Activated naive CD4-positive, alpha-beta T cell treated with anti-CD3 and anti-CD28 coated beads, Interleukin-2, amount 50 U/mL, for 24 hours (primary cell): ENCODE measurements around the gene PLA2G6.
A peak's percentile ranks its signal among the peaks of the same experiment; 100 is the strongest.

Source experiments
- H3K27ac Mint-ChIP-seq: one replicate; pipeline ENCODE4 v1.8.0; 2021; ENCODE audit warnings: mild to moderate bottlenecking, mixed read lengths
- H3K27me3 Mint-ChIP-seq: one replicate; pipeline ENCODE4 v1.8.0; 2021; ENCODE audit warnings: mixed read lengths
- H3K36me3 Mint-ChIP-seq: one replicate; pipeline ENCODE4 v1.8.0; 2021; ENCODE audit warnings: mixed read lengths
- H3K4me1 Mint-ChIP-seq: one replicate; pipeline ENCODE4 v1.8.0; 2021; ENCODE audit warnings: mixed read lengths
- H3K4me3 Mint-ChIP-seq: one replicate; pipeline ENCODE4 v1.8.0; 2021; ENCODE audit warnings: mild to moderate bottlenecking, mixed read lengths
- H3K9me3 Mint-ChIP-seq: one replicate; pipeline ENCODE4 v1.8.0; 2021; ENCODE audit warnings: mixed read lengths

Gene PLA2G6

GRCh38 chr22:38107692-38108515 lies 73.7 kb downstream of the PLA2G6 start:
- H3K36me3 Mint-ChIP-seq, result peaks cover 8% of the 10 kb centered on the region

DNA sequence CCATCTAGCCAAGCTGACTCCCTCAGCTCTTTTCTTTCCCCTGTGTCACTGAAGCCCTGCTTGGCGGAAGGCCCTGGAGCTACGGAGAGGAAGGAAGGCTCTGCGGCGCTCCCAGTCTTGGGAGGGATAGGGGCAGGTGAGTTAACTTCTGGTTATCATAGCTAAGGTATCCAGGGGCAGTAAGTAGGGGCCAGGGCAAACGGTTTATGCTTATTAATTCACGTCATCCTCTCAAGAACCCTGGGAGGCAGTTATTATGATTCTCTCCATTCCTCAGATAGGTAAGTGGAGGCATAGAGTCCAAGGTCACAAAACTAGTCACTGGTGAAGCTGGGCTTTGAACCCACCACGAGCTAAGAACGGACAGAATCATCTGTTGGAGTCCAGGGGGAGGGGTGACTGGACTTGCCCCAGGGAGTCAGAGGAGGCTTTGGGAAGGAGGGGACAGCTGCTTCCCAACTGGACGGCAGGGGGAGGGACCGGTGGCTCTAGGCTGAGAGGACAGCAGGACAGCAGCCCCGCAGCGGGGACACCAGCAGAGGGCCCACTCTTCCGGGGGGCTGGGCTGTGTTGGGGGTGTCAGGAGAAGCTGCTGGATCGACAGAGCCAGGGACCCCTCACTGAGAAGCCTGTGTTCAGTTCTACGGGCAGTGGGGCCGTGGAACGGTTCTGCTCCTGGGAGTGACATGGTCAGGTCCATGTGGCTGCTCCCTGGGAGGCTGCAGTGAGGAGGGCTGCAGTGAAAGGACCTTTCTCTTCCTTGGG lies 74.6 kb downstream of the PLA2G6 start:
- Mint-ChIP-seq H3K36me3 (peaks cover 6% of the 10 kb centered on the region), H3K4me3 (no peak overlapping the region), H3K4me1 (peaks cover 3% of the 10 kb centered on the region), H3K9me3 (no peaks in the 10 kb centered on the region), H3K27me3 (no peaks in the 10 kb centered on the region), H3K27ac (no peak overlapping the region)

More at GRCh38 chr22:38107692-38108515, 73.7 kb downstream of the PLA2G6 start:
- Mint-ChIP-seq H3K9me3 (no peaks in the 10 kb centered on the region), H3K4me1 (peaks cover 3% of the 10 kb centered on the region), H3K27ac (no peak overlapping the region), H3K27me3 (no peaks in the 10 kb centered on the region), H3K4me3 (no peak overlapping the region)

- peaks cover 6% of the 10 kb centered on the region for H3K36me3 Mint-ChIP-seq
- H3K9me3 Mint-ChIP-seq, result no peaks in the 10 kb centered on the region
- H3K27me3 Mint-ChIP-seq, result no peaks in the 10 kb centered on the region
- peaks cover 3% of the 10 kb centered on the region for H3K4me1 Mint-ChIP-seq
- peak overlapping the region; percentile 1 for H3K4me3 Mint-ChIP-seq
- no peak overlapping the region for H3K27ac Mint-ChIP-seq
Measured at GRCh38 chr22:38104084-38104483, 77.5 kb downstream of the PLA2G6 start.

- peaks cover 3% of the 10 kb centered on the region for H3K4me1 Mint-ChIP-seq
- no peaks in the 10 kb centered on the region for H3K27me3 Mint-ChIP-seq
- H3K9me3 Mint-ChIP-seq, result no peaks in the 10 kb centered on the region
- H3K4me3 Mint-ChIP-seq, result no peak overlapping the region
- peaks cover 5% of the 10 kb centered on the region for H3K36me3 Mint-ChIP-seq
- no peak overlapping the region for H3K27ac Mint-ChIP-seq
Measured at GRCh38 chr22:38103641-38104040, 78.0 kb downstream of the PLA2G6 start.

DNA sequence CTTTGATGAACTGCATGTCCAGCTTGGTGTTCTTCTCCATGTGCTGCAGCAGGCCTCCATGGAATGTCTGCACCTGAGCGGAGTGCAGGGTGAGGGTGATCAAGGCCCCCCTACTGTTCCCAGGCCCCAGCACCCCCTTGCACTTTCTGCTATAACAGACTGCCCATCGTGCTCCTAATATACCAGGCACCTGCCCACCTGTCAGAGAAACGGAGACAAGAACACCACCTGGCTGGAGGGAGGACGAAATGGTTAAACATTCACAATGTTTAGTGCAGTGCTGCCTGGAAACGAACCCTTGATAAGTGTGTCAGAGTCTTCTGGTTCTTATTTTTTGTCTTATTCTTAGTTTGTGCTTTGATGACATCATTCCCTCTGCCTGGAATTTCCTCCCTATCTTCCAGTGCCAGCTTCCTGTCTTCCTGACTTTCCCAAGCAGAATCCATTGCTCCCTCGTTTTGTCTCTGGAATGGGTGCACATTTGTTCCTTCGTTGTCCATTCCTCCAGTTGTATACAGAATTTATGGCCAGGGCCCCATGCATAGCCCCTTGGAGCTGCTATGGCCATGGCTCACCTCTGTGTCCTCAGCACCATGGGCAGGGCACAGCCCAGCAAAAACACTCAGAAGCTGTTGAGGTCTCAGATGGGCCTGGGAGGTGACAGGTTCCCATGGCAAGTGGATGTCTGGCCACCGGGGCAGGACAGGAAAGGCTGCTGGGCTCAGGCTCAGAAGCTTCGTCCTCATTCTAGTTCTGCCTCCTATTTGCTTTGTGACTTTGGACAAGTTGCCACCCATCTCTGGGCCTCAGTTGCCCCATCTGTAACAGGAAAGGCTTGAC lies 83.0 kb downstream of the PLA2G6 start:
- no peaks in the 10 kb centered on the region for H3K27me3 Mint-ChIP-seq
- H3K9me3 Mint-ChIP-seq, result no peaks in the 10 kb centered on the region
- no peak overlapping the region for H3K27ac Mint-ChIP-seq
- H3K36me3 Mint-ChIP-seq, result peaks cover 9% of the 10 kb centered on the region
- H3K4me3 Mint-ChIP-seq, result no peak overlapping the region
- H3K4me1 Mint-ChIP-seq, result peaks cover 3% of the 10 kb centered on the region

DNA sequence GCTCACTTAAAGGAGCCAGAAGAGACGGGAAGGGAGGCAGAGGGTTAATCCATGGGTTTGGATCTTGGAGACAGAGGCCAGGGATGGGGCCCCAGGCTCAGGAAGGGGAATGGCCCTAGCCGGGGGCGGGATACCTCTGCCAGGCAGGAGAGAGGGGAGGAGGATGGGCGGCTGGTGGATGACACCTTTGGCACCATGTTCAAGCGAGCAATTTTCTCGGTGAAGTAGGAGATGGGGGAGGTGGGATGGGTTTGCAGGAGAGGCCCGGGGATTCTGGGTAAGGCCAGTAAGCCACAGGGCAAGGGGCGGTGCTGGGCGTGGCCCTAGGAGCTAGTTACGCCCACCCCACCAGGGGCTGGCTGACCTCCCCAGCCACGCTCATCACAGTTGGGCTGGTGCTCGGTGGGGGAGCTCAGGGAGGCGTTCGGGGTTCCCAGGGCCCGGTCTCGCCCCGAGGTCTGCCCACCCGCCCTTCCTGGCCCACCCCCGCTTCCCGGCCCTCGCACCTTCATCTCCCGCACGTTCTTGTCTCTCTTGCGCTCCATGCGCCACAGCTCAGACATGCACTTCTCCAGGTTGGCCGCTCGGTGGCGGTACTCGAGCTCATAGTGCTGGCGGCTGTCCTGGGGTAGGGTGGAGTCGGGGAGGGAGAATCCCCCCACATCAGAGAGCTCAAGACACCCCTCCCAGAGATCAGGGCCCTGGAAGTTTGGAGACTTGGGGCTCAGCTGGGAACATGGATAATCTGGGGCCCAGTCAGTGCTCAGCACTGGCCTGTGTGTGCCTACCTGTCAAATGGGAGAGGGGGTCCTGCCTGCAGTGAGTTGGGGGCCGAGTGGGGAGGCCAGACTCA lies 83.8 kb downstream of the PLA2G6 start:
- H3K27ac Mint-ChIP-seq, result no peak overlapping the region
- H3K27me3 Mint-ChIP-seq, result no peaks in the 10 kb centered on the region
- no peaks in the 10 kb centered on the region for H3K9me3 Mint-ChIP-seq
- H3K4me3 Mint-ChIP-seq, result no peak overlapping the region
- peaks cover 9% of the 10 kb centered on the region for H3K36me3 Mint-ChIP-seq
- no peaks in the 10 kb centered on the region for H3K4me1 Mint-ChIP-seq

GRCh38 chr22:38097058-38097457 lies 84.6 kb downstream of the PLA2G6 start:
- Mint-ChIP-seq H3K4me1 (no peaks in the 10 kb centered on the region), H3K27ac (no peak overlapping the region), H3K36me3 (peaks cover 9% of the 10 kb centered on the region), H3K9me3 (no peaks in the 10 kb centered on the region), H3K4me3 (no peak overlapping the region), H3K27me3 (no peaks in the 10 kb centered on the region)

DNA sequence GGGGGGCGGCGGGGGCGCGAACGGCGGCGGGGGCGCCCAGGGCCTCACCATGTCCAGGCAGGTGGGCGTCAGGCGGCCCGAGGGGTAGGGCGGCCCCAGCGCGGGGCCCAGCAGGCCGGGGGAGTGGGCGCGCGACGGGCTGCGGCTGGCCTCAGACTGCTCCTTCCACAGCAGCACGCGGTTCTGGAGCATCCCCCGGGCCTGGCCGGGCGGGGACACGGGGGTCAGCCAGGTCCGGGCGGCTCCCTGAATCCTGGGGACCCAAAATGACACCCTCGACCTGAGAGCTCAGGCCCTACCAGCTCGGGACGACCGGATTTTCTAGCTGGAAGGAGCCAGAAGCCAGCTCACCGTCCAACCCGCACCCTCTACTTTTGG lies 92.2 kb downstream of the PLA2G6 start:
- Mint-ChIP-seq H3K27ac (no peak overlapping the region), H3K36me3 (peaks cover 4% of the 10 kb centered on the region), H3K27me3 (peaks cover 7% of the 10 kb centered on the region), H3K4me3 (no peak overlapping the region), H3K9me3 (no peaks in the 10 kb centered on the region), H3K4me1 (no peaks in the 10 kb centered on the region)

- H3K27ac Mint-ChIP-seq, result no peak overlapping the region
- no peak overlapping the region for H3K4me3 Mint-ChIP-seq
- H3K27me3 Mint-ChIP-seq, result peaks cover 7% of the 10 kb centered on the region
Measured at GRCh38 chr22:38088629-38089473, 92.8 kb downstream of the PLA2G6 start.

GRCh38 chr22:38087855-38088254 lies 93.8 kb downstream of the PLA2G6 start:
- H3K4me3 Mint-ChIP-seq, result no peak overlapping the region
- H3K9me3 Mint-ChIP-seq, result no peaks in the 10 kb centered on the region
- H3K27me3 Mint-ChIP-seq, result peaks cover 10% of the 10 kb centered on the region
- H3K36me3 Mint-ChIP-seq, result no peaks in the 10 kb centered on the region
- no peak overlapping the region for H3K27ac Mint-ChIP-seq
- H3K4me1 Mint-ChIP-seq, result no peaks in the 10 kb centered on the region

More at GRCh38 chr22:38088629-38089473, 92.8 kb downstream of the PLA2G6 start:
- H3K36me3 Mint-ChIP-seq, result peaks cover under 1% of the 10 kb centered on the region
- H3K9me3 Mint-ChIP-seq, result no peaks in the 10 kb centered on the region
- no peaks in the 10 kb centered on the region for H3K4me1 Mint-ChIP-seq

- Mint-ChIP-seq H3K4me3 (no peak overlapping the region), H3K27me3 (peaks cover 10% of the 10 kb centered on the region)
Measured at GRCh38 chr22:38086942-38087341, 94.7 kb downstream of the PLA2G6 start.

DNA sequence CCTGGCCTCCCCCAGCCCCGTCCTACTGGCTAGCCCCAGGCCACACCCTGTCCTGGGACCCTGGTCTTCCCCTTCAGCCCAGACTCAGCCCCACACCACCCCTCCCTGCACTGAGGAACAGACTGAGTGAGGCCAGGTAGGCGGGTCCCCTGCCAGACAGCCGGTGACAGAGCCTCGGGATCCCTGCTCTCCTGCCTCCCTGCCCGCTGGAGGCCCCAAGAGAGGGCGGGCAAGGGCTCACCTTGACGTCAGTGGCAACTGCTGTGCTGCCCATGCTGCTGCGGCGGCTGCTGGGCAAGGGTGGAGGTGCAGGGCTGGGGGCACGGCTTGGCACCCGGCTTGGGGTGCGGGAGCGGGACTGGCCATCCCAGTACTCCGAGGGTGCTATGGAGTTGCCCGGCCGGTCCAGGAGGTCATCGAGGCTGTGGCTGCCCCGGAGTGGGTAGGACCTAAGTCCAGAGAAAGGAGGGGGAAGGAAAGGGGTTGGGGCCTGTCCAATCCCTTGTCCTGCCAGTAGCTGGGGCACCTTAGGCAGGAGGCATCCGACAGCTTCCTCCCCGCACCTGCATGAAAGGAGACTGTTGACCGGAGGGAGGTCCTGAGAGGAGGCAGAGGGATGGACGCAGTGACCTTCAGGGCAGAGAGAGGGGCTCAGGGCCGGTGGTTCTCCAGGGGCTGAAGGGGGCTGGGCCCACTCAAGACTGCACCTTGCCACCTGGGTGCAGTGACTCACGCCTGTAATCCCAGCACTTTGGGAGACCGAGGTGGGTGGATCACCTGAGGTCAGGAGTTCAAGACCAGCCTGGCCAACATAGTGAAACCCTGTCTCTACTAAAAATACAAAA lies 95.4 kb downstream of the PLA2G6 start:
- Mint-ChIP-seq H3K27me3 (peaks cover 12% of the 10 kb centered on the region), H3K4me1 (no peaks in the 10 kb centered on the region), H3K4me3 (no peak overlapping the region), H3K36me3 (no peaks in the 10 kb centered on the region), H3K27ac (no peak overlapping the region), H3K9me3 (no peaks in the 10 kb centered on the region)

More at GRCh38 chr22:38086942-38087341, 94.7 kb downstream of the PLA2G6 start:
- H3K9me3 Mint-ChIP-seq, result no peaks in the 10 kb centered on the region
- no peak overlapping the region for H3K27ac Mint-ChIP-seq
- no peaks in the 10 kb centered on the region for H3K4me1 Mint-ChIP-seq
- no peaks in the 10 kb centered on the region for H3K36me3 Mint-ChIP-seq

DNA sequence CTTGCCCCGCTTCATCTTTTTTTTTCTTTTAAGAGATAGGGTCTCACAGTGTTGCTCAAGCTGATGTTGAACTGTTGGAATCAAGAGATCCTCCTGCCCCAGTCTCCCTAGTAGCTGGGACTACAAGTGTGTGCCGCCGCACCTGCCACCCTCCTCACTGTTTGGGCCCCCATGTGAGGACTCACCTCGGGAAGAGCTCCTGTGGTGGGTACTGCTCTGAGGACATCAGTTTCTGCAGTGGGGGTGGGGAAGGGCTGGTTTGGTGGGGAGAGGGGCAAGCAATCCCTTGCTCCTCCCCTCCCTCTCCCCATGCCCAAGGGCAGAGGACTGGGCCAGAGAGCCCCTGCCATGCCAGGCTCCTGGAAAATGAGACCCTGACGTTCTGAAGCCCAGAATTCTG lies 96.1 kb downstream of the PLA2G6 start:
- no peak overlapping the region for H3K27ac Mint-ChIP-seq
- no peaks in the 10 kb centered on the region for H3K4me1 Mint-ChIP-seq
- H3K9me3 Mint-ChIP-seq, result no peaks in the 10 kb centered on the region
- H3K27me3 Mint-ChIP-seq, result peaks cover 10% of the 10 kb centered on the region
- H3K4me3 Mint-ChIP-seq, result no peak overlapping the region
- no peaks in the 10 kb centered on the region for H3K36me3 Mint-ChIP-seq
